ENCODE results near the gene RBM3.
A peak's percentile ranks its signal among the peaks of the same experiment; 100 is the strongest.

RBM3 gene

GRCh38 chrX:48578661-48579128, 4.4 kb downstream of the RBM3 start:
- DNase-seq = no peak

DNA sequence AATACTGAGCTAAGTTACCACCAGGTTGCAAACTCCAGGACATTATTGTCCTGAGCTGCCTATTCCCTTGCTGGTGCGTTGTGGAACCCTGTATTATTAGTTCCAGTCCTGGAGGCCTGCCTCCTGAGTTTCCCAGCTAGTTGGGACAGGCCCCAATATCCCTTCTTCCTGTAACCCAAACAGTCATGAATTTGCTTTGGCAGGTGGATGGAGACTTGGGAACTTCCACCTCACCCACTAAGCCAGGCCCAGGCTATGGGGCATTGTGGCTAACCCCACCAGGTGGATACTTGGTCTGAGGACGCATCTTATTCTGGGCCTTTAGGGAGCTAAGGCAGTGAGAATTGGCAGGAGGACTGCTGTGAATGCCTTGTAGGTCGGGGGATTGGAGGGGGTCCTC, 5.0 kb downstream of the RBM3 start:
- no peak for DNase-seq

- no peak for DNase-seq
Measured at GRCh38 chrX:48580662-48581061, 6.4 kb downstream of the RBM3 start.

DNA sequence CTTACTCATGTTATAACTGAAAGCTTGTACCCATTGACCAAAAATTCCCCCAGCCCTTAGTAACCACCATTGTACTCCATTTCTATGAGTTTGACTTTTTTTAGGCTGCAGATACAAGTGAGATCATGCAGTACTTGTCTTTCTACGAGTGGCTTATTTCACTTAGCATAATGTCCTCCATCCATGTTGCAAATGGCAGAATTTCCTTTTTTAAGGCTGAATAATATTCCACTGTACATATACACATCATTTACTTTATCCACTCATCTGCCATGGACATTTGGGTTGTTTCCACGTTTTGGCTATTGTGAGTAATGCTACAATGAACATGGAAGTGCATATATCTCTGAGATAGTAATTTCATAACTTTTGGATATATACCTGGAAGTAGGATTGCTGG, 10.4 kb downstream of the RBM3 start:
- DNase-seq = no peak

DNA sequence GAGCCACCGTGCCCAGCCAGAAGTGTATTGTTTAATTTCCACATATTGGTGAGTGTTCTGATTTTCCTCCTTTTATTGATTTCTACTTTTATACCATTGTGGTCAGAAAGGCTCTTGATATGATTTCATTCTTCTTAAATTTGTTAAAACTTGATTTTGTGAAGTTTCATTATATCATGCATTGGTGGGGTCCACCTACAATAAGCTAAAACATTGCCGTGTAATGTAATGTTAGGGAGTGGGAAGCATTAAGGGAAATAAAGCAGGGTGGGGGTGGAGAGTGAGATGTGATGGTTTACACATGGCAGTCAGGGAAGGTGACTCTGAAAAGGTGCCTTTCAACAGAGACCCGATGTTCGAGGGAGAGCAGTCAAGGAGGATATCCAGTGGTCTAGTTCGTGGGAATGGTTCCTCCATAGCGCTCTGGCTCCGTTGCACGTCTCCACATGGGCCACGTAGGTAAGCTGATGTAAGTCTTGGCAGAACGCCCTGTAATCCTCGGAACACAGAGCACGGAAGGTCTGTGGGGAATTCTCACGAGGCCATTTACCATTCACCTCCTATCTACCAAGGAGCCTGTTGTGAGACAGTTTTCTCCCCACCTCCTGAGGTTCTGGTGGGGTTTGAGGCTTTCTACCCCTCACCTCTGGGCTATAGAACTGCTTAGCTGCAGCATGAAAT, 15.3 kb downstream of the RBM3 start:
- no peak for DNase-seq

DNA sequence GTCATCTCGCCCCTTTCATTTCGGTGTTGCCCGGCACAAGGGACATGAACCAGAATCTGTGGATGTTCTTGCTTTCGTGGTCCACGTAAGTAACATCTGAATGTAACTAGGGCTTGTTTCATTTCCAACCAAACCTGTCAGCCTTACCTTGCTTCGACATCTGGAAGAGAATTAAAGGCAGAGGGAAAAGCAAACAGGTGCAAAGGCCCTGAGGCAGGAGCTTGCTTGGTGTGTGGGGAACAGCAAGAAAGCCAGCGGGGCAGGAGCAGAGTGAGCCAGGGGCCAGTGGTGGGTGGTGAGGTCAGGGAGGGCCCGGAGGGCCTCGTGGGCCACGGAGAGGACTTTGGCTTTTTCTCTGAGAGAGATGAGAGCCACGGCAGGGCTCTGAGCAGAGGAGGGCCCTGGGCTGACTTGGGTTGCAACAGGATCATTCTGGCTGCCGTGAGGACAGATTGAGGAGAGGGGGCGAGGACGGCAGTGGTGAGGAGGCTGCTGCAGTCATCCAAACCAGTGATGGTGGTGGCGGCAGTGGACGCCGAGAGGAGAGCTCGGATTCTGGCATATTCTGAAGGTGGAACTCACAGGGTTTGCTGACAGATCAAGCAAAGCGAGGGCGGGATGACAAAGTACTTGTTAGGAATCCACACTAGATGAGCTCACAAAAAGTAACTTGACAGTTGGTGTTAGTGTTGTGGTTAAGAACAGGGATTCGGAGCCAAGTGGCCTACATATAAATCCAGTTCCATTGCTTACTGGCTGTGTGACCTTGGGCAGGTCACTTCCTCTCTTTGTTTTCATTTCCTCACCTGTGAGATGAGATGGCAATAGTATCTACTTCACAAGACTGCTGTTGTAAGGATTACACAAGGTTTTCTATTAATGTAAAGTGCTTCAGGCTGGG, 16.2 kb downstream of the RBM3 start:
- no peak for DNase-seq

GRCh38 chrX:48591255-48591791, 17.0 kb downstream of the RBM3 start:
- DNase-seq = no peak

DNA sequence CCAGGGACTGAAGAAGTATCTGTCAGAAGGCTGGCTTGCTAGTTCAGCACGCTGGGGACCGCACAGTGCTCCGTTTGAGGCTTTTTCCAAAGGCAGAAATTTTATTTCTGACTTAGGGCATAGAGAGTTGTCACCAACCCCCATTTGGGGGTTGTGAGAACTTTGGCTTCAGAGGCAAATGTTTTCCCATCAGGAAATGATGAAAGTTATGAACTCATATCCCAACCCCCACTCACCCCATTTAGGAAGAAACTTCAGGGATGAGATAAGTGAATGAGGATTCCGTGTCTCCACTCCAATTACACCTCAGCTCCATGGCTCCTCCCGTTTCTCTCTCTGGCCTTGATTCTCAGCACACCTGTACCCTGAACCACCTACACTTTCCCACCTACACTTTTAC, 18.7 kb downstream of the RBM3 start:
- DNase-seq = no peak

- no peak for DNase-seq
Measured at GRCh38 chrX:48595929-48596328, 21.6 kb downstream of the RBM3 start.

DNA sequence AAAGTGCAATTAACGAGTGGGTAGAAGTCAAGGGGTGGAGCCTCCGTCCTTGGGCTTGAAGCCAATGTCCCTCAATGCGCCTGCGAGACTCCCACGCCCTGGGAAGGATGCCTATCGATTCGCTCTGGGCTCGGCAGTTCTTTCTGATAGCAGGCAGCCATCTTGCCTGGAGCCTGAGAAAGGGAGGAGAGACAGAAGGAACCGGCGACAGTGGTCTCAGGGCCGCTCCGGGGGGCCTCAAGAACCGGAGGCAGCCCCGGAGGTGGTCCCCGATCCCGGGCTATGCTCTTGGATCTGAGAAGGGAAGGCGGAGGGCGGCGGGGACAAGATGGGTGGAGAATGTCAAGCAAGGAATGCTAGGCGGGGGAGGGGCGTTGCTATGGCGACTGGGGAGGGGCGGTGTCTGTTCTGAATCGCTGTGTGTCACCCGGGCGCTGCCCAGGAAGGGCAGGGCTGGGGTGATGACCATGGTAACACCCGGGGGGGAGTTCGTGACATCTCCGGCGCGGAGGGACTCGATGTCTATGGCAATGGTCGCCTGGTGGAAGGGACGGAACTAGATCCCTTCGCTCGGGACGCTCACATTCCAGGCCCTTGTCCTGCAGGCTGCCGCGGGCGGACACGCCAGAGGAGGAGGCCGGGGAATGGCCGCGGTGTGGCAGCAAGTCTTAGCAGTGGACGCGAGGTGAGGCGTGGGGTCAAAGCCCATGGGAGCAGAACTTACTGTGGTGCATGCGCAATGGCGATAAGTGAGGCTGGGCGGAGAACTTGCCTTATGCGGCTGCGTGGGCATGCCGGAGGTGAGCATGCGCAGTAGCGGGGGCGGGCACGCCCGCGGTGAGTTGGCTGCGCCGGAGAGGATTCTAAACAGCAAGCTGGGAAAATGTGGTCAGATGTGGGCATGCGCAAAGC, 23.3 kb downstream of the RBM3 start, which contains the start of gene WDR13:
Gene WDR13 (plus strand): TSS at position 140 of the 912 bp plus-strand sequence. CDS start 505 bp downstream, at position 645.
- DNase-seq = peak; percentile 80

DNA sequence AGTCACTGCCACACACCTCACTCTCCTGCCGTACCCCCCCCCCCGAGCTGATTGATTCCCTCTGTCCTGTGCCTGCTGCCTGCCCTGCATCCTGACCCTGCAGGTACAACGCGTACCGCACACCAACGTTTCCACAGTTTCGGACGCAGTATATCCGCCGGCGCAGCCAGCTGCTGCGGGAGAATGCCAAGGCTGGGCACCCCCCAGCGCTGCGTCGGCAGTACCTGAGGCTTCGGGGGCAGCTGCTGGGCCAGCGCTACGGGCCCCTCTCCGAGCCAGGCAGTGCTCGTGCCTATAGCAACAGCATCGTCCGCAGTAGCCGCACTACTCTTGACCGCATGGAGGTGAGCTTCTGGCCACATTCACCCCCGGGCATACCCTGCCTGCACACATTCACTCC, 24.3 kb downstream of the RBM3 start:
- DNase-seq = no peak

DNA sequence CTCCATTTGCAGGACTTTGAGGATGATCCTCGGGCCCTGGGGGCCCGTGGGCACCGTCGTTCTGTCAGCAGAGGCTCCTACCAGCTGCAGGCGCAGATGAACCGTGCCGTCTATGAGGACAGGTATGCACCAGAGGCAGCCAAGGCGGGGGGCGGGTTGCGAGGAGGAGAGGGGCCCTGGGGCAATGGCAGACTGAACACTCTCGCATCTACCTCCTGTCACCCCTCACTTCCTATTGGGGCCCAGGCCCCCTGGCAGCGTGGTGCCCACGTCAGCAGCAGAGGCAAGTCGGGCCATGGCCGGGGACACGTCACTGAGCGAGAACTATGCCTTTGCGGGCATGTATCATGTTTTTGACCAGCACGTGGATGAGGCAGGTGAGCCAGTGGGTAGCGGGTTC, 25.1 kb downstream of the RBM3 start:
- DNase-seq = no peak

GRCh38 chrX:48600226-48600625, 25.9 kb downstream of the RBM3 start:
- no peak for DNase-seq

GRCh38 chrX:48601741-48602394, 27.6 kb downstream of the RBM3 start:
- no peak for DNase-seq

- no peak for DNase-seq
Measured at GRCh38 chrX:48604701-48605100, 30.4 kb downstream of the RBM3 start.

DNA sequence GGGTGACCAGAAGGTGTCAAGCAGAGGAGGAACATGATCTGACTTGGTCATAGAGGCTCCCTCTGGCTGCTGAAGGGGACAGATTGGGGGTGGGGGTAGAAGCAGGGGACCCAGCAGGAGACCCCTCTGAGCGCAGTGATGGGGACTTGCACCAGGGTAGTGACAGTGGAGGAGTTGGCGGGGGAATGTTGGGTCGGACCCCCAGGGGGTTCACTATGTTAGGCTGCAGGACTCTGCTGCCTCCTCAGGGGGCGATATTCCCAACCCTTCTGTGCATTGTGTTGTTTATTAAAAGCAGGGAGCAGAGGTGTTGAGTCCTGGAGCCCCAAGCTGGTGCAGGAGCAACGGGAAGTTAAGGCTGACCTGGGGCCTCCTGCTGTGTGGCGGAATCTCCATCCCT, 31.8 kb downstream of the RBM3 start:
- DNase-seq = no peak

DNA sequence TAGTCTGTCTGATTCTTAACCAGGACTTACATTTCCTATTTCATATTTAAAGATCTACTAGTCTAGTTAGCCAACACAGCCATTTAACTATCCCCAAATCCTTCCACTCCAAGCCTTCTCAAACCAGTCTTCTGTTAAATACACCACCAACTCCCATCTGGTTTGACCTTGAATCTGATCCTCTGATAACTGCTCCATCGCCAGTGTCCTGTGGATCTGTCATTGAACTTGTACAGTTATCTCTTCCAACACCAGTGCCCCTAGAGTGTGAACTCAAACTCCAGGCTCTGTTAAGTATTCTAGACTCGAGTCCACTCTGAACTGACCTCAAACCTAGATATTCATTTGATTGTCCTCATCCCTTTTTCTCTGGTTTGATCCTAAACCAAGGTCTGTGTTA, 37.4 kb downstream of the RBM3 start:
- DNase-seq = no peak

- DNase-seq = no peak
Measured at GRCh38 chrX:48613502-48614160, 39.3 kb downstream of the RBM3 start.

- no peak for DNase-seq
Measured at GRCh38 chrX:48616576-48616975, 42.3 kb downstream of the RBM3 start.

- DNase-seq = no peak
Measured at GRCh38 chrX:48617542-48618340, 43.5 kb downstream of the RBM3 start.
